Activated CD4-positive, alpha-beta T cell treated with anti-CD3 and anti-CD28 coated beads, Interleukin-2, amount 10 ng/mL, durations not matched to agents 7 days and 5 days (primary cell): ENCODE results near the gene RBP5. TPM values are rescaled to one million over a fixed set of nuclear protein-coding genes. Genes with fewer than 3 reads are reported as not detected.
A peak's percentile ranks its signal among the peaks of the same experiment; 100 is the strongest.

Source experiments
- CTCF ChIA-PET: fragments of 350-600 bp; sonication (Branson Sonifier 250); formaldehyde crosslinking; loops from one replicate; lab custom pipeline; 2021; ENCODE audit warnings: antibody characterized with exemption; lab: Charles Lee
- POLR2A ChIA-PET: fragments of 350-600 bp; sonication (Branson Sonifier 250); formaldehyde crosslinking; loops from one replicate; lab custom pipeline; 2021; ENCODE audit warnings: antibody characterized with exemption; lab: Charles Lee
- DNase-seq: peaks from one replicate; pipeline ENCODE4 v3.0.0-alpha.2; 2020
- H3K27ac Mint-ChIP-seq: one replicate; pipeline ENCODE4 v1.8.0; 2021; ENCODE audit warnings: mild to moderate bottlenecking, moderate library complexity, mixed read lengths
- H3K27me3 Mint-ChIP-seq: one replicate; pipeline ENCODE4 v1.8.0; 2021; ENCODE audit warnings: mixed read lengths
- H3K36me3 Mint-ChIP-seq: one replicate; pipeline ENCODE4 v1.8.0; 2021; ENCODE audit warnings: low read depth, mixed read lengths
- H3K4me1 Mint-ChIP-seq: one replicate; pipeline ENCODE4 v1.8.0; 2021; ENCODE audit warnings: mixed read lengths
- H3K4me3 Mint-ChIP-seq: one replicate; pipeline ENCODE4 v1.8.0; 2021; ENCODE audit warnings: mild to moderate bottlenecking, moderate library complexity, mixed read lengths
- H3K9me3 Mint-ChIP-seq: one replicate; pipeline ENCODE4 v1.8.0; 2021; ENCODE audit warnings: mixed read lengths
- total RNA-seq, 2 experiments: library from RNA; stranded (reverse); gene quantifications; one replicate each; pipeline ENCODE4 v1.2.3, GENCODE V29; 2021

Gene RBP5
- total RNA-seq, 2 experiments from 2014 or later = 0.42 TPM; not detected in 1

DNA sequence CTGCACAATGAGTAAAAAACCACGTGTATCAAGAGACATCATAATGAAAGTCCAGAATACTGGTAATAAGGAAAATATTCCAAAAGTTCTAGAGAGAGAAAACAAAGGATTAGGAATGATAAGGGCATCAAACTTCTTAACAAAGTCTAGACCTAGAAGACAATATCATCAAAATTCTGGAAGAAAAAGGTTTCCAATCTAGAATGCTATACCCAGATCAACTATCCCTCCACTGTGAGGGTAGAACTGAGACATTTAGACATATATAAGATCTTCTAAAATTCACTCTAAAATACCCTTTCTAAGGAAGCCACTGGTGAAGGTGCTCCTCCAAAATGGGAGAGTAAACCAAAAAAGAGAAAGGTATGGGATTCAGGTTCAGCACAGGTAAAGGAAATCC is 22.6 kb downstream of the RBP5 start:
- ChIA-PET CTCF (interaction anchor here (1.0 kb wide), 1 partner anchor 11 kb away, joined by 3 read pairs; no protein-coding TSS in a partner anchor), POLR2A (no interaction called here)
- peaks cover 71% of the 10 kb centered on the region for H3K4me1 Mint-ChIP-seq
- no peak overlapping the region for H3K27ac Mint-ChIP-seq
- peaks cover 16% of the 10 kb centered on the region for H3K9me3 Mint-ChIP-seq
- no peak overlapping the region for H3K4me3 Mint-ChIP-seq
- no peak for DNase-seq
- H3K36me3 Mint-ChIP-seq = peaks cover 48% of the 10 kb centered on the region
- H3K27me3 Mint-ChIP-seq = no peaks in the 10 kb centered on the region

DNA sequence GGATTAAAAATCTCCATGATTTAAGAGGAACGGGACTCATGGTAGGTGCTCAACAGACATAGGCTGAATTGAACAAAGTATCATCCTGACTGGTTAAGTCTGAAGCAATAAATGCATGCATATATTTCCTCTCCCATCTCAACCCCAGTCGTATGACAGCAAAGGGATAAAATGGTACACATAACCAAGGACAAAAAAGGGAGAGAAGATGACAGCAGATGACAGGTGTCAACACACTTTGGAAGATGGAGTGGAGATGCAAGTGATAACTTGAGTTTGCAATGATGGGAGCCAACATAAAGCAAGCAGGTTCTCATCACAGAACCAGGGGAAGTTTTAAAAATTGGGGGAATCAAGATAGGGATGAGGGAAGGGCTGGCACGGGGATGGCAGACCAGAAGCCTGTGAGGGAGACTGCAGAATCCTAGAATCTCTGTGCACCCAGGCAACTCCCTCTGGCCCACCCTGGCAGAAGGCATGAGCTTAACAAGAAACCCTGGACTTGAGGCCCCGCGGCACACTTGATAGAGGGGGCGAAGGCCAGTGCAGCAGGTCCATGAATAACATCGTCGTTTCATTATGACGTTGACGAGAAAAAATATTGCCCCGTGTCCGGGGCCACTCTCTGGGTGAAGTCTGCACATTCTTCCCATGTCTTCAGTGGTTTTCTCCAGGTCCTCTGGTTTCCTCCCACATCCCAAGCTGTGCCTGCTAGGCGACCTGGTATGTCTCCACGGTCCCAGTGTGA is 24.7 kb downstream of the RBP5 start:
- no peak for DNase-seq
- peaks cover 54% of the 10 kb centered on the region for H3K4me1 Mint-ChIP-seq
- H3K27me3 Mint-ChIP-seq = no peaks in the 10 kb centered on the region
- ChIA-PET POLR2A (no interaction called here), CTCF (interaction anchor here (0.9 to 1.2 kb wide), 3 partner anchors 9 to 71 kb away, joined by 3 to 4 read pairs (median 4); no protein-coding TSS in a partner anchor)
- H3K27ac Mint-ChIP-seq = no peak overlapping the region
- no peak overlapping the region for H3K4me3 Mint-ChIP-seq
- H3K9me3 Mint-ChIP-seq = peaks cover 16% of the 10 kb centered on the region
- H3K36me3 Mint-ChIP-seq = peaks cover 49% of the 10 kb centered on the region

DNA sequence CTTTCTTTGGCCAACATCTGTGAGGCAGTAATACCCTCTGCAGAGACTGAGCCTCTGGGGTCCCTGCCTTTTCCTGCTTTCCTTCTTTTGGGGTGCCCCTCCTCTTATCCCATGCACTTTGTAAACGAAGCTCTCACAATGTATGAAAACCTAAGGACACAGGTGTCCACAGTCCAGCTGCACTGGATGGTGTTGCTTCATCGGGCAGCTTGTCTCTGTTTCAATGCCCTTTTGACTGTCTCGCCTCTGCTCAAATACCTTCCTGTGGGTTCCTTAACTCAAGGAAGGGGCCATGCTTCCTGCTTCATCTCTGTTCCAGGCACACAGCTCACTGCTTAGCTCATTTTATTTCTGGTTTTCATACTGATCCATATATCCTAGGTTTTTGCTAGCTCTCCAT is 26.1 kb downstream of the RBP5 start:
- H3K27me3 Mint-ChIP-seq = no peaks in the 10 kb centered on the region
- CTCF ChIA-PET = interaction anchor here (0.6 to 1.6 kb wide), 3 partner anchors 9 to 230 kb away, joined by 3 to 5 read pairs (median 3); partner anchors contain the start of gene SPSB2
- no peak for DNase-seq
- H3K9me3 Mint-ChIP-seq = peaks cover 16% of the 10 kb centered on the region
- no peak overlapping the region for H3K27ac Mint-ChIP-seq
- POLR2A ChIA-PET = no interaction called here
- peaks cover 44% of the 10 kb centered on the region for H3K4me1 Mint-ChIP-seq
- H3K36me3 Mint-ChIP-seq = peaks cover 48% of the 10 kb centered on the region
- no peak overlapping the region for H3K4me3 Mint-ChIP-seq

DNA sequence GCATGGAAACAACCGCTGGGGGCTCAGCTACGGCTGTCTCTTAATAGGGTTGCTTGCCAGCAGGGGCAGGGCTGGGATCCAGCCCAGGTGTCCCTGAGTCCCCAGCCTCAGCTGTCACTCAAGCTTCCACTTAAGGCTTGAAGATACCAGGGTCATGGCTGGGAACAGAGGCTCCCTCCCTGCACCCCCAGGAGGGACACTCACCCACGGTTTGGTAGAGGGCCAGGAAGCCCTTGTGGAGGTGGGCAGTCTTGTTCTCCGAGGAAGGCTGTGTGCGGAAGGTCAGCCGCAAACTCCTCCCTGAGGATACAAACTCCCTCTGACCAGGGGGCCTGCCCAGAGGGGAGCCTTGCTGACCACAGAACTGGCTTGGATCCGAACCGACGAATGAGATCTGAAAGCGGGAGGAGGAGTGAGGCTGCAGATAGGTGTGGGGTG is 27.0 kb downstream of the RBP5 start:
- ChIA-PET CTCF (interaction anchor here (1.3 to 1.6 kb wide), 2 partner anchors 8 to 229 kb away, joined by 3 to 5 read pairs; partner anchors contain the start of gene SPSB2), POLR2A (no interaction called here)
- H3K4me1 Mint-ChIP-seq = peaks cover 38% of the 10 kb centered on the region
- H3K4me3 Mint-ChIP-seq = no peak overlapping the region
- H3K9me3 Mint-ChIP-seq = peaks cover 14% of the 10 kb centered on the region
- H3K27me3 Mint-ChIP-seq = no peaks in the 10 kb centered on the region
- peaks cover 45% of the 10 kb centered on the region for H3K36me3 Mint-ChIP-seq
- no peak for DNase-seq
- H3K27ac Mint-ChIP-seq = peak overlapping the region; percentile 36

DNA sequence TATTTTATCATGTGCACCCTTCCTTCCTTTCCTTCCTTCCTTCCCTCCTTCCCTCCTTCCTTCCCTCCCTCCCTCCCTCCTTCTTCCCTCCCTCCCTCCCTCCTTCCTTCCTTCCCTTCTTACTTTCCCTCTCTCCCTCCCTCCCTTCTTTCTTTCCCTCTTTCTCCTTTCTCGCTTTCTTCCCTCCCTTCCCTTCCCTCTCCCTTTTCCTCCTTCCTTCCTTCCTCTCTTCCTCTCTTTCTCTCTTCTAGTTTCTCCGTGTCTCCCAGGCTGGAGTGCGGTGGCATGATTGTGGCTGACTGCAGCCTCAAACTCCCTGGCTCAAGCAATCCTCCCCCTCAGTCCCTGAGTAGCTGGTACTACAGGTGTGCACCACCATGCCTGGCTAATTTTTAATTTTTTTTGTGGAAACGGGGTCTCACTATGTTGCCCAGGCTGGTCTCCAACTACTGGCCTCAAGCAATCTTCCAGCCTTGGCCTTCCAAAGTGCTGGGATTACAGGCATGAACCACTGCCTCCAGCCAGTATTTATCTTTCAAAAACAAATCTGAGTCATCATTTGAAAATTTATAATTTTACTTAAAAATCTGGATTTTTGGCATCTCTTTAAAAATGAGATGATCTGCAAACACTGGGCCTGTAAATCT is 27.5 kb downstream of the RBP5 start:
- Mint-ChIP-seq H3K4me3 (no peak overlapping the region), H3K27ac (peak overlapping the region; percentile 36), H3K9me3 (peaks cover 8% of the 10 kb centered on the region), H3K36me3 (peaks cover 40% of the 10 kb centered on the region), H3K4me1 (peaks cover 33% of the 10 kb centered on the region), H3K27me3 (no peaks in the 10 kb centered on the region)
- ChIA-PET POLR2A (no interaction called here), CTCF (interaction anchor here (1.3 kb wide), 1 partner anchor 229 kb away, joined by 3 read pairs; the partner anchor contains the start of gene SPSB2)
- no peak for DNase-seq

DNA sequence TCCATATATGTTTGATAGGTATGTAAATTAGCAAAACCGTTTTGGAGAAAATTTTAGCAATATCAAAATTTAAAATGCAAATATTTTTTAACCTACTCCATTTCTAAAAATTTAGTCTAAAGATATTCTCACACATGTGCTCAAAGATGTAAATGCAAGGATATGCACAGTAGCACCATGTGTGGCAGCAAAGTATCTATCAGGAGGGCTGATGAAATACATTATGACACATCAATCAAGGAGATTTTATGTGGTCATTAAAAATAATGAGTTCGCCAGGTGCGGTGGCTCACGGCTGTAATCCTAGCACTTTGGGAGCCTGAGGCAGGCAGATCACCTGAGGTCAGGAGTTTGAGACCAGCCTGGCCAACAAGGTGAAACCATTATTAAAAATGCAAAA is 28.4 kb downstream of the RBP5 start:
- ChIA-PET POLR2A (no interaction called here), CTCF (interaction anchor here (1.6 kb wide), 1 partner anchor 9 kb away, joined by 5 read pairs; the partner anchor contains the start of gene C1RL)
- no peak overlapping the region for H3K4me3 Mint-ChIP-seq
- H3K9me3 Mint-ChIP-seq = no peaks in the 10 kb centered on the region
- H3K27me3 Mint-ChIP-seq = no peaks in the 10 kb centered on the region
- H3K36me3 Mint-ChIP-seq = peaks cover 31% of the 10 kb centered on the region
- no peak for DNase-seq
- no peak overlapping the region for H3K27ac Mint-ChIP-seq
- peaks cover 24% of the 10 kb centered on the region for H3K4me1 Mint-ChIP-seq

DNA sequence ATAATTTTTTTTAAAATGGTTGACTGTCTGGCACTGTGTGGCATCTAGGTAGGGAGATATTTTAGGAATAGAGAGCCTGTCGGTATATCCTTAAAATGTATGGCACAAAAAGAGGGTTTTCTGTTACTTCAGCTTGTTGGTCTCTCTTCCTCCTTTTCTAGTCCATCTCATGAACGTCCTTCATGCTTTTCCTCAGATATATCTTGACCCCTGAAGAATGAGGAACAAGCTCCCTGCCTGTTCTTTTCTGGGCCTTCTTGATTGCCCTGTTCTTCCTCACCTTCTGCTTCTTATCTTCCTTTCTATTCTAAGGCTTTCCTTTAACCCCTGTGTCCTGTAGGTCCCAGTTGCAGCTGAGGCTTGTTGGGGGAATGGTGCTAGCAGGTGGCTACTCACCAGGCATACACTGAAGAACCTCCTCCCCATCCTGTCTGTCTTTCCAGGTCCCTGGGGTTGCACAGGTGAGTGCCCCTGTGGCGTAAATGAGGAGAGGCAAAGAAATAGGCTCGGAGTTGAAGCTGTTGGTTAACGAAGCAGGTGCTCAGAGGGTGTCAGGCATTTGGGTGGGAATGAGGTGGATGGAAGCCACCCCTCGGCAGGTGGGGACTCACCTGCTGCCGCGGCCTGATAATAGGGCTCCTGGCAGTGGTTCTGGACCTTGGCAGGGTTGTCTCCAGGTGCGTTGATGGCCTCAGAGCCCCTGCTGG is 29.2 kb downstream of the RBP5 start:
- H3K4me1 Mint-ChIP-seq = peaks cover 24% of the 10 kb centered on the region
- CTCF ChIA-PET = interaction anchor here (1.6 kb wide), 1 partner anchor 10 kb away, joined by 5 read pairs; the partner anchor contains the start of gene C1RL
- DNase-seq = no peak
- H3K36me3 Mint-ChIP-seq = peaks cover 24% of the 10 kb centered on the region
- H3K9me3 Mint-ChIP-seq = no peaks in the 10 kb centered on the region
- H3K27me3 Mint-ChIP-seq = no peaks in the 10 kb centered on the region
- POLR2A ChIA-PET = no interaction called here
- no peak overlapping the region for H3K27ac Mint-ChIP-seq
- no peak overlapping the region for H3K4me3 Mint-ChIP-seq

DNA sequence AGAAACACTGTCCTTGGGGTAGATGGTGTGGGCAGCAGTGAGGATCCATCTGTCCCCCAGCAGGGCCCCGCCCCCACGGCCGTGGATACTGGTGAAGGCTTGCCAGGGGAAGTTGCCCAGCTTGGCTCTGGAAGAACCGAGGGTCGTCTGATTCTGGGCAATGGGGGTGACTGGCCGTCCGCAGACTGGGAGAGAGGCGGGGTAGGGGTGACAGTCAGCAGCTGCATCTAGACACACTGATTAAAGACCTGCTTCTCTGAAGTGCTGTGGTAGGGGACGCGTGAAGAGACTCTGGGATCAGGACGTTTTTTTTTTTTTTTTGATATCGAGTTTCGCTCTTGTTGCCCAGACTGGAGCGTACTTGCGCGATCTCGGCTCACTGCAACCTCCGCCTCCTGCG is 31.7 kb downstream of the RBP5 start:
- DNase-seq = no peak
- H3K27me3 Mint-ChIP-seq = peaks cover 4% of the 10 kb centered on the region
- ChIA-PET CTCF (no interaction called here), POLR2A (no interaction called here)
- peaks cover 8% of the 10 kb centered on the region for H3K36me3 Mint-ChIP-seq
- peaks cover 7% of the 10 kb centered on the region for H3K4me1 Mint-ChIP-seq
- H3K4me3 Mint-ChIP-seq = no peak overlapping the region
- H3K9me3 Mint-ChIP-seq = no peaks in the 10 kb centered on the region
- H3K27ac Mint-ChIP-seq = no peak overlapping the region

DNA sequence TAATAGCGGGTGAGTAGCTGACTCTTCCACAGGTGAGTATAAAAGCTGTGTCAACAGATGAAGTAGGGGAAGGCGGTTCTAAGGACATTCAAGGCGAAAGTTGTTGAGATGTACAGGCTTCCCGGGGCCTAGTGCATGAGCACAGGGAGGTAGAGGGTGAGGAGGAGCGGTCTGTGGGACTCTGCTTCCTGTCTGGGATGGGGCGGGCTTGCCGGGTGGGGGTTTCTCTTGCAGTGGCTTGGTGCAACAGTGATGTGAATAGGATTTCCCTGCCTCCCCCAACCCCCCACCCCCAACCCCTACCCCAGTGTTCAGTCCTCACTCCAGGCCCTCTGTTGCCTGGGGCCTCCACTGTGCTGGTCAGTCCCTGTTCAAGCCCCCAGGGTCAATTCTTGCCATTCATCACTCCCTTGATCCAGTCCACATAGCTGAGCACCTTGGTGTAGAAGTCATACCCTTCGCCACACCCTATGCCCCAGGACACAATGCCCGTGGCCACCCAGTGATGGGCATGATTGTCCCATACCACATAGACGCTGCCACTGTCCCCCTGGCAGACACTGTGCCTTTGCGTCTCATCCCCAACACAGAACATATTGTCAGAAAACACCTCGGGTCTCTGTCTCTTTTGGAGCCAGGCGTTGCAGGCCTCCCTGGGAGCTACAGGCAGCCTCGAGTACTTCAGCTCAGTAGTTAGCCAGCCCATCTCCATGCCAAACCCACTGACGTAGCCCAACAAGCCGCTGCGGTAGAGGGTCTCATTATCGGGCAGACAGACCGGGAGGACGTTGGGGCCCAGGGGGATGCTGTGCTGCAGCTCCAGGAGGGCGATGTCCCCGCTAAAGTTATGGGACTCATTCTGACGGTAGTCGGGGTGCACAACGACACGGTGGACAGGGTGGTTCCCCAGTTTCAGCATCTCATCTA is 32.4 kb downstream of the RBP5 start:
- no peak overlapping the region for H3K4me3 Mint-ChIP-seq
- peaks cover 8% of the 10 kb centered on the region for H3K36me3 Mint-ChIP-seq
- POLR2A ChIA-PET = no interaction called here
- peaks cover 4% of the 10 kb centered on the region for H3K27me3 Mint-ChIP-seq
- DNase-seq = no peak
- no peak overlapping the region for H3K27ac Mint-ChIP-seq
- CTCF ChIA-PET = interaction anchor here (0.8 to 1.5 kb wide), 3 partner anchors 10 to 52 kb away, joined by 3 to 5 read pairs (median 3); partner anchors contain the start of gene C1RL
- H3K9me3 Mint-ChIP-seq = no peaks in the 10 kb centered on the region
- peaks cover 8% of the 10 kb centered on the region for H3K4me1 Mint-ChIP-seq

DNA sequence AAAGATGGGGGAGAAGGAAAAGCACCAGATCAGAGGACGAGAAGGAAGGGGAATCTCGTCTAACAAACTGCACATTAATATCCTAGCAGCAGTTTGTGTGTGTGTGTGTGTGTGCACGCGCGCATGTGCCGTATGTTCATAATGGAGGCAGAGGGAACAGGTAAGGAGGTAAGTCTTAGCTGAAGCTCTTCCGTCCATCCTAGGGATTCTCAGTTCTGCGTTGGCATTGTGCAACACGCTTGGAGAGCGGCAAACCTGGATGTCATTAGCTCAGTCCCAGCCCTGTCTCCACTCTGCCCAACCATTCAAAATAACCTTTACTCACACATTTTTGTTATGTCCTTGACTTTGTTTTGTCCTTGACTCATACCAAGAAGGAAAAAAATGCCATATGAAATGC is 34.8 kb downstream of the RBP5 start:
- Mint-ChIP-seq H3K4me3 (no peak overlapping the region), H3K27ac (no peak overlapping the region), H3K4me1 (peaks cover 8% of the 10 kb centered on the region), H3K36me3 (peaks cover 4% of the 10 kb centered on the region), H3K9me3 (no peaks in the 10 kb centered on the region), H3K27me3 (peaks cover 4% of the 10 kb centered on the region)
- ChIA-PET CTCF (interaction anchor here (0.7 to 2.9 kb wide), 4 partner anchors 8 to 495 kb away, joined by 3 to 18 read pairs (median 4); partner anchors contain the start of gene C1RL), POLR2A (no interaction called here)
- DNase-seq = no peak

DNA sequence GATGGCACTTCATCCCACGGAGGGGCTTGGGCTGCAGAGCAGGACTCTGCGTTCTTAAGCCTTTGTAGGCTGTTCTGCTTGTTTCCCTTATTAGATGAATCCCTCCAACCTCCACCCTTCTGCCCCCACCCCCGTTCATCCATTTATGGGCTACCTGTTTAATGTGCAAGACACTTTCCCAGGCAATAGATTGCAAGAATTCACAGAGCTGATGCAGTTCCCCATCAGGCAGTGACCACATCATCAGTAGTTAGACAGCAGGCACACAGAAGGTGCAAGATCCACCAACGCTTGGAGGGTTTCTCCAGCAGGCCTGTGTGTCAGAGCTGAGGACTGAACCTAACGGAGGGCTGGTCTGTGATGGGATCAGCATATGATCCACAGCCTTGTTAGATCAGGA is 35.2 kb downstream of the RBP5 start:
- ChIA-PET CTCF (interaction anchor here (1.5 to 2.9 kb wide), 3 partner anchors 9 to 48 kb away, joined by 4 to 18 read pairs (median 5); partner anchors contain the start of gene C1RL), POLR2A (no interaction called here)
- no peak for DNase-seq
- Mint-ChIP-seq H3K9me3 (no peaks in the 10 kb centered on the region), H3K27ac (no peak overlapping the region), H3K4me3 (no peak overlapping the region), H3K27me3 (peaks cover 4% of the 10 kb centered on the region), H3K36me3 (peaks cover 1% of the 10 kb centered on the region), H3K4me1 (peaks cover 8% of the 10 kb centered on the region)
